ENCODE measurements around the gene HSD17B7.

The HSD17B7 gene

GRCh38 chr1:162861625-162862024 is 71.1 kb downstream of the HSD17B7 start:
- DNase-seq = no peak

Data from NCI-H187 treated with DMSO at 0.1 percent for 48 hours (cell line).